Occipital lobe (tissue), 2 donors: Measurements from ENCODE around the gene CDH20. TPM values are rescaled to one million over a fixed set of nuclear protein-coding genes. Genes with fewer than 3 reads are reported as not detected.

Experiments used
- DNase-seq: peaks from one replicate; lab custom pipeline; 2025; lab: John Stamatoyannopoulos, UW
- total RNA-seq: library from RNA; depleted of rRNA; stranded (reverse); fragments of >200 nt; gene quantifications from one replicate; pipeline ENCODE4 v1.2.3, GENCODE V29; 2014

CDH20 gene
- total RNA-seq, 1 donor from 2014 or later: 7.3 TPM

- DNase-seq: no peak
These were observed 195.7 kb downstream of the CDH20 start for GRCh38 chr18:61528961-61529360.

GRCh38 chr18:61530681-61531080, 197.5 kb downstream of the CDH20 start:
- no peak for DNase-seq

- peak; percentile 12 for DNase-seq
These were observed 198.0 kb downstream of the CDH20 start for GRCh38 chr18:61531182-61531581.

GRCh38 chr18:61531891-61532290, 198.7 kb downstream of the CDH20 start:
- DNase-seq: no peak

- DNase-seq: no peak
These were observed 202.2 kb downstream of the CDH20 start for GRCh38 chr18:61535401-61535800.

- DNase-seq: no peak
These were observed 208.4 kb downstream of the CDH20 start for GRCh38 chr18:61541673-61542072.

- DNase-seq: no peak
These were observed 209.4 kb downstream of the CDH20 start for GRCh38 chr18:61542596-61542995.

- DNase-seq: no peak
These were observed 210.3 kb downstream of the CDH20 start for GRCh38 chr18:61543518-61543917.

- DNase-seq: no peak
These were observed 210.9 kb downstream of the CDH20 start for GRCh38 chr18:61544178-61544577.

GRCh38 chr18:61545281-61546245, 212.3 kb downstream of the CDH20 start:
- no peak for DNase-seq

GRCh38 chr18:61546590-61546989, 213.4 kb downstream of the CDH20 start:
- DNase-seq: no peak

- no peak for DNase-seq
These were observed 216.2 kb downstream of the CDH20 start for GRCh38 chr18:61549416-61549815.

GRCh38 chr18:61549889-61550288, 216.7 kb downstream of the CDH20 start:
- no peak for DNase-seq

- DNase-seq: no peak
These were observed 218.4 kb downstream of the CDH20 start for GRCh38 chr18:61551586-61551985.

GRCh38 chr18:61553045-61553659, 219.9 kb downstream of the CDH20 start:
- no peak for DNase-seq

GRCh38 chr18:61554117-61554776, 221.0 kb downstream of the CDH20 start:
- no peak for DNase-seq

- DNase-seq: no peak
These were observed 221.7 kb downstream of the CDH20 start for GRCh38 chr18:61554946-61555361.

GRCh38 chr18:61556316-61556715, 223.1 kb downstream of the CDH20 start:
- no peak for DNase-seq

GRCh38 chr18:61556862-61557261, 223.6 kb downstream of the CDH20 start:
- no peak for DNase-seq

- DNase-seq: no peak
These were observed 236.1 kb downstream of the CDH20 start for GRCh38 chr18:61569176-61569892.

- no peak for DNase-seq
These were observed 236.8 kb downstream of the CDH20 start for GRCh38 chr18:61570070-61570469.
